Breast epithelium (tissue), 3 donors: Measurements from ENCODE around the gene PLD5.

Source experiments
- CTCF ChIP-seq, 3 donors: fragments of 450-650 bp; IDR thresholded peaks; one replicate each; pipeline ENCODE4 v1.5.1; 2016 to 2017; ENCODE audit warnings: antibody characterized with exemption in 3 of 3, mild to moderate bottlenecking in 3 of 3, moderate library complexity in 3 of 3
- POLR2A ChIP-seq: fragments of 450-650 bp; IDR thresholded peaks from one replicate; pipeline ENCODE4 v1.6.1; 2016; ENCODE audit warnings: antibody characterized with exemption, mild to moderate bottlenecking, moderate library complexity
- POLR2AphosphoS5 ChIP-seq, 3 donors: sonication (generic); formaldehyde crosslinking; IDR thresholded peaks; one replicate each; pipeline ENCODE4 v1.6.1; 2017; ENCODE audit warnings: antibody characterized with exemption in 3 of 3

GRCh38 chr1:242398351-242398750, 126.1 kb downstream of the PLD5 start:
- TF ChIP-seq POLR2AphosphoS5 (IDR thresholded peaks at IDR 0.05) (no peak), CTCF (IDR thresholded peaks at IDR 0.05) (no peak), POLR2A (no peak)
